NT2/D1 (cell line): Measurements from ENCODE around the gene MAGI1.

ENCODE experiments used
- DNase-seq: peaks from one replicate; pipeline ENCODE4 v3.0.0-alpha.2; 2011; ENCODE audit warnings: low read depth, low spot score
- H3K27me3 ChIP-seq: 2 replicates; pipeline ENCODE4 v1.6.0; 2011; ENCODE audit warnings: mild to moderate bottlenecking; ENCODE audit not compliant: insufficient read length, insufficient read depth
- H3K36me3 ChIP-seq: 2 replicates; pipeline ENCODE4 v1.6.1; 2011; ENCODE audit warnings: mild to moderate bottlenecking, low read length, mixed read lengths; ENCODE audit not compliant: insufficient read depth, insufficient read length
- H3K4me1 ChIP-seq: 2 replicates; pipeline ENCODE4 v1.5.1; 2011; ENCODE audit not compliant: insufficient read depth, insufficient read length
- H3K4me3 ChIP-seq: 2 replicates; pipeline ENCODE4 v1.5.1; 2011; ENCODE audit warnings: low read depth; ENCODE audit not compliant: insufficient read length
- H3K9ac ChIP-seq: 2 replicates; pipeline ENCODE4 v1.6.0; 2011; ENCODE audit warnings: low read depth; ENCODE audit not compliant: insufficient read length
- H3K9me3 ChIP-seq: 2 replicates; pipeline ENCODE4 v1.5.1; 2011; ENCODE audit warnings: mild to moderate bottlenecking, low read length; ENCODE audit not compliant: insufficient read depth
- SUZ12 ChIP-seq: IDR thresholded peaks from 2 replicates; pipeline ENCODE4 v1.6.1; 2011; ENCODE audit not compliant: insufficient read length, insufficient read depth; ENCODE audit errors: extremely low read depth
- YY1 ChIP-seq: IDR thresholded peaks from 2 replicates; pipeline ENCODE4 v1.6.1; 2011; ENCODE audit not compliant: insufficient read length, insufficient read depth
- ZNF274 ChIP-seq: IDR thresholded peaks from 2 replicates; pipeline ENCODE4 v1.6.1; 2011; ENCODE audit warnings: mild to moderate bottlenecking, low read depth, low read length

MAGI1 gene

GRCh38 chr3:65890328-65890727 lies 148.4 kb downstream of the MAGI1 start:
- Histone ChIP-seq H3K9me3 (no peaks in the 10 kb centered on the region), H3K27me3 (no peaks in the 10 kb centered on the region), H3K9ac (no peak overlapping the region), H3K4me1 (peaks cover 3% of the 10 kb centered on the region), H3K4me3 (no peak overlapping the region), H3K36me3 (no peaks in the 10 kb centered on the region)
- DNase-seq, result no peak
- no peak for TF ChIP-seq SUZ12
- TF ChIP-seq ZNF274, result no peak
- TF ChIP-seq YY1, result no peak

GRCh38 chr3:65889707-65890099 lies 149.0 kb downstream of the MAGI1 start:
- H3K36me3 ChIP-seq, result no peaks in the 10 kb centered on the region
- no peak for DNase-seq
- H3K4me1 ChIP-seq, result peaks cover 3% of the 10 kb centered on the region
- TF ChIP-seq YY1, result no peak
- TF ChIP-seq ZNF274, result no peak
- no peak for TF ChIP-seq SUZ12
- H3K9ac ChIP-seq, result no peak overlapping the region
- H3K27me3 ChIP-seq, result no peaks in the 10 kb centered on the region
- H3K9me3 ChIP-seq, result no peaks in the 10 kb centered on the region
- H3K4me3 ChIP-seq, result no peak overlapping the region

GRCh38 chr3:65888980-65889706 lies 149.6 kb downstream of the MAGI1 start:
- H3K9me3 ChIP-seq, result no peaks in the 10 kb centered on the region
- TF ChIP-seq ZNF274, result no peak
- TF ChIP-seq YY1, result no peak
- no peak for DNase-seq
- H3K36me3 ChIP-seq, result no peaks in the 10 kb centered on the region
- peaks cover 3% of the 10 kb centered on the region for H3K4me1 ChIP-seq
- no peak overlapping the region for H3K4me3 ChIP-seq
- H3K9ac ChIP-seq, result no peak overlapping the region
- no peaks in the 10 kb centered on the region for H3K27me3 ChIP-seq

GRCh38 chr3:65888196-65888595 lies 150.5 kb downstream of the MAGI1 start:
- no peak for TF ChIP-seq ZNF274
- no peak for TF ChIP-seq SUZ12
- TF ChIP-seq YY1, result no peak
- no peaks in the 10 kb centered on the region for H3K27me3 ChIP-seq
- H3K36me3 ChIP-seq, result no peaks in the 10 kb centered on the region
- DNase-seq, result no peak
- H3K4me3 ChIP-seq, result no peak overlapping the region
- no peaks in the 10 kb centered on the region for H3K9me3 ChIP-seq
- H3K9ac ChIP-seq, result no peak overlapping the region
- peaks cover 3% of the 10 kb centered on the region for H3K4me1 ChIP-seq

- no peak for TF ChIP-seq SUZ12
- Histone ChIP-seq H3K9ac (no peak overlapping the region), H3K4me3 (no peak overlapping the region), H3K36me3 (no peaks in the 10 kb centered on the region), H3K27me3 (no peaks in the 10 kb centered on the region), H3K4me1 (peaks cover 2% of the 10 kb centered on the region), H3K9me3 (no peaks in the 10 kb centered on the region)
- DNase-seq, result no peak
Observed at GRCh38 chr3:65886391-65886790, 152.3 kb downstream of the MAGI1 start.

GRCh38 chr3:65884071-65884470 lies 154.6 kb downstream of the MAGI1 start:
- no peak for DNase-seq

GRCh38 chr3:65883613-65884012 lies 155.1 kb downstream of the MAGI1 start:
- no peak for DNase-seq
- no peak overlapping the region for H3K4me3 ChIP-seq
- no peak for TF ChIP-seq SUZ12

More at GRCh38 chr3:65884071-65884470, 154.6 kb downstream of the MAGI1 start:
- H3K9me3 ChIP-seq, result no peaks in the 10 kb centered on the region
- H3K4me1 ChIP-seq, result no peaks in the 10 kb centered on the region
- TF ChIP-seq ZNF274 (no peak), SUZ12 (no peak), YY1 (no peak)
- H3K9ac ChIP-seq, result no peak overlapping the region
- no peaks in the 10 kb centered on the region for H3K36me3 ChIP-seq
- H3K4me3 ChIP-seq, result no peak overlapping the region
- no peaks in the 10 kb centered on the region for H3K27me3 ChIP-seq

GRCh38 chr3:65880350-65880749 lies 158.4 kb downstream of the MAGI1 start:
- no peak overlapping the region for H3K4me3 ChIP-seq
- H3K9me3 ChIP-seq, result no peaks in the 10 kb centered on the region
- TF ChIP-seq SUZ12 (no peak), YY1 (no peak), ZNF274 (no peak)
- H3K27me3 ChIP-seq, result no peaks in the 10 kb centered on the region
- no peak for DNase-seq
- no peaks in the 10 kb centered on the region for H3K36me3 ChIP-seq
- peaks cover 4% of the 10 kb centered on the region for H3K4me1 ChIP-seq
- no peak overlapping the region for H3K9ac ChIP-seq

More at GRCh38 chr3:65883613-65884012, 155.1 kb downstream of the MAGI1 start:
- Histone ChIP-seq H3K9ac (no peak overlapping the region), H3K36me3 (no peaks in the 10 kb centered on the region), H3K27me3 (no peaks in the 10 kb centered on the region), H3K9me3 (no peaks in the 10 kb centered on the region), H3K4me1 (peaks cover 3% of the 10 kb centered on the region)
